Measurements from ENCODE around the gene CYBA. TPM values are rescaled to one million over a fixed set of nuclear protein-coding genes. Genes with fewer than 3 reads are reported as not detected.

The CYBA gene
- total RNA-seq, 2 donors from 2014 or later = 82.0 to 132 TPM

- Histone ChIP-seq H3K27ac (no peak overlapping the region), H3K4me3 (no peak overlapping the region), H3K9me3 (no peaks in the 10 kb centered on the region), H3K4me1 (peaks cover 0 to 21% of the 10 kb centered on the region in 2 donors), H3K36me3 (peaks cover 22% of the 10 kb centered on the region), H3K27me3 (no peaks in the 10 kb centered on the region)
- no peak for DNase-seq (ENCODE audit: low spot score)
- TF ChIP-seq CTCF (IDR thresholded peaks at IDR 0.05) = no peak
These were observed 33.4 kb downstream of the CYBA start for GRCh38 chr16:88617268-88618031.

GRCh38 chr16:88616736-88617135, 34.1 kb downstream of the CYBA start:
- H3K4me3 ChIP-seq = no peak overlapping the region
- no peak for TF ChIP-seq CTCF (IDR thresholded peaks at IDR 0.05)
- no peak for DNase-seq (ENCODE audit: low spot score)
- no peak overlapping the region for H3K27ac ChIP-seq
- H3K9me3 ChIP-seq = no peaks in the 10 kb centered on the region
- H3K36me3 ChIP-seq = peaks cover 17% of the 10 kb centered on the region
- H3K27me3 ChIP-seq = no peaks in the 10 kb centered on the region
- peaks cover 0 to 21% of the 10 kb centered on the region in 2 donors for H3K4me1 ChIP-seq

- H3K27me3 ChIP-seq = no peaks in the 10 kb centered on the region
- peaks cover 17% of the 10 kb centered on the region for H3K36me3 ChIP-seq
- no peaks in the 10 kb centered on the region for H3K9me3 ChIP-seq
- no peak for TF ChIP-seq CTCF (IDR thresholded peaks at IDR 0.05)
- peaks cover 0 to 21% of the 10 kb centered on the region in 2 donors for H3K4me1 ChIP-seq
- no peak overlapping the region for H3K27ac ChIP-seq
- H3K4me3 ChIP-seq = no peak overlapping the region
- DNase-seq (ENCODE audit: low spot score) = no peak
These were observed 34.5 kb downstream of the CYBA start for GRCh38 chr16:88616320-88616719.

- H3K36me3 ChIP-seq = peaks cover 29% of the 10 kb centered on the region
- no peak for TF ChIP-seq CTCF (IDR thresholded peaks at IDR 0.05)
- peaks cover 0 to 21% of the 10 kb centered on the region in 2 donors for H3K4me1 ChIP-seq
- no peaks in the 10 kb centered on the region for H3K9me3 ChIP-seq
- H3K27me3 ChIP-seq = no peaks in the 10 kb centered on the region
- H3K4me3 ChIP-seq = no peak overlapping the region
- no peak overlapping the region for H3K27ac ChIP-seq
- no peak for DNase-seq (ENCODE audit: low spot score)
These were observed 35.9 kb downstream of the CYBA start for GRCh38 chr16:88614818-88615580.

GRCh38 chr16:88613911-88614817, 36.7 kb downstream of the CYBA start:
- Histone ChIP-seq H3K9me3 (no peaks in the 10 kb centered on the region), H3K27me3 (no peaks in the 10 kb centered on the region), H3K27ac (no peak overlapping the region), H3K4me1 (peaks cover 0 to 17% of the 10 kb centered on the region in 2 donors), H3K36me3 (peaks cover 38% of the 10 kb centered on the region), H3K4me3 (no peak overlapping the region)
- no peak for DNase-seq (ENCODE audit: low spot score)
- no peak for TF ChIP-seq CTCF (IDR thresholded peaks at IDR 0.05)
